GM12878 (cell line): ENCODE measurements around the gene GOLGA5. TPM values are rescaled to one million over a fixed set of nuclear protein-coding genes. Genes with fewer than 3 reads are reported as not detected.

ENCODE experiments used
- BRCA1 ChIP-seq: IDR thresholded peaks from 2 replicates; pipeline ENCODE4 v1.6.1; 2011; ENCODE audit warnings: low read depth, low read length, improper control_type of control experiment
- CEBPB ChIP-seq, 2 experiments: fragments of 150-350 bp in 1 of 2; IDR thresholded peaks; 2 replicates each; pipeline ENCODE4 v1.6.1; 2012 to 2014; ENCODE audit warnings: low read depth in 2 of 2, low read length in 2 of 2, borderline replicate concordance in 1 of 2, inconsistent platforms in 1 of 2
- IRF4 ChIP-seq: IDR thresholded peaks from 2 replicates; pipeline ENCODE4 v1.6.1; 2011; ENCODE audit warnings: low read depth, low read length
- MLLT1 ChIP-seq: fragments of 450-650 bp; IDR thresholded peaks from 2 replicates; pipeline ENCODE4 v1.6.1; 2016; ENCODE audit warnings: mild to moderate bottlenecking
- POLR2AphosphoS5 ChIP-seq: IDR thresholded peaks from 2 replicates; pipeline ENCODE4 v1.6.1; 2011; ENCODE audit warnings: mild to moderate bottlenecking, low read length, inconsistent platforms
- POU2F2 ChIP-seq: IDR thresholded peaks from 3 replicates; pipeline ENCODE4 v1.6.1; 2011; ENCODE audit warnings: low read depth, mild to moderate bottlenecking, low read length, borderline replicate concordance
- STAT1 ChIP-seq: fragments of 450-650 bp; conservative IDR thresholded peaks from 2 replicates; pipeline ENCODE4 v1.6.1; 2014; ENCODE audit warnings: antibody characterized with exemption, mild to moderate bottlenecking
- SUZ12 ChIP-seq: fragments of 200-600 bp; sonication (generic); IDR thresholded peaks from one replicate; pipeline ENCODE4 v1.6.1; 2018; ENCODE audit warnings: antibody characterized with exemption, mild to moderate bottlenecking; ENCODE audit not compliant: unreplicated experiment
- TARDBP ChIP-seq: IDR thresholded peaks from 2 replicates; pipeline ENCODE4 v1.6.1; 2016; ENCODE audit warnings: borderline replicate concordance
- USF1 ChIP-seq: IDR thresholded peaks from 2 replicates; pipeline ENCODE4 v1.6.1; 2011; ENCODE audit warnings: borderline replicate concordance, low read depth, mild to moderate bottlenecking, moderate library complexity, mixed read lengths, low read length; ENCODE audit not compliant: insufficient read depth; ENCODE audit errors: extremely low read length
- ZNF687 ChIP-seq: fragments of 450-650 bp; IDR thresholded peaks from 2 replicates; pipeline ENCODE4 v1.6.1; 2017; ENCODE audit warnings: mild to moderate bottlenecking, moderate library complexity
- polyA plus RNA-seq, 11 experiments: library from polyadenylated mRNA; depleted of rRNA in 4 of 11; unstranded in 6 of 11; stranded (reverse) in 5 of 11; fragments of >200 nt; fragmentation: Nextera tagmentation in 4 of 11; fragmentation: Illumina TruSeq in 1 of 11; extraction: Ambion mirVana in 4 of 11; extraction: Trizol in 1 of 11; gene quantifications; 1 replicate in 1 of 11; 2 replicates in 10 of 11; pipeline versions ENCODE4 v1.2.1 to v1.2.3, GENCODE V29; 2011 to 2016; ENCODE audit warnings: inconsistent platforms in 2 of 11, missing spikeins in 2 of 11, low read depth in 1 of 11
- total RNA-seq, 4 experiments: library from RNA; depleted of rRNA in 3 of 4; stranded (reverse); fragments of >200 nt in 3 of 4; fragmentation: Illumina TruSeq in 1 of 4; extraction: Trizol in 1 of 4; gene quantifications; 2 replicates each; pipeline versions ENCODE4 v1.2.1 to v1.2.3, GENCODE V29; 2013 to 2021

Gene GOLGA5
- total and polyA plus RNA-seq, 10 of the 15 experiments (the other 5 are each of a cell fraction or from before 2014, with no cell fraction given) = 10.9 to 30.1 (median 19.7) TPM

GRCh38 chr14:92781350-92781749, 12.8 kb upstream of the GOLGA5 start (continued):
- TF ChIP-seq CEBPB (IDR thresholded peaks at IDR 0.05; ENCODE audit: borderline replicate concordance in 1 of 2, low read depth in 2 of 2, low read length in 2 of 2) (no peak), MLLT1 (no peak), ZNF687 (no peak), POU2F2 (no peak), TARDBP (no peak), IRF4 (no peak), SUZ12 (no peak), STAT1 (no peak), USF1 (no peak), BRCA1 (no peak), POLR2AphosphoS5 (no peak)
